Hepatocyte (in vitro differentiated cells): Measurements from ENCODE around the gene CTBP1.

Source experiments
- EZH2phosphoT487 ChIP-seq: fragments of 200-600 bp; sonication (generic); IDR thresholded peaks from one replicate; pipeline ENCODE4 v1.6.1; 2018; ENCODE audit warnings: antibody characterized with exemption, mild to moderate bottlenecking, low read depth, moderate library complexity; ENCODE audit not compliant: unreplicated experiment, severe bottlenecking
- TF ChIP-seq, protein P1 (sequence below): fragments of 200-600 bp; sonication (generic); IDR thresholded peaks from 2 replicates; pipeline ENCODE4 v1.5.1; 2016; ENCODE audit warnings: antibody characterized with exemption, mild to moderate bottlenecking; ENCODE audit not compliant: poor library complexity

DNA sequence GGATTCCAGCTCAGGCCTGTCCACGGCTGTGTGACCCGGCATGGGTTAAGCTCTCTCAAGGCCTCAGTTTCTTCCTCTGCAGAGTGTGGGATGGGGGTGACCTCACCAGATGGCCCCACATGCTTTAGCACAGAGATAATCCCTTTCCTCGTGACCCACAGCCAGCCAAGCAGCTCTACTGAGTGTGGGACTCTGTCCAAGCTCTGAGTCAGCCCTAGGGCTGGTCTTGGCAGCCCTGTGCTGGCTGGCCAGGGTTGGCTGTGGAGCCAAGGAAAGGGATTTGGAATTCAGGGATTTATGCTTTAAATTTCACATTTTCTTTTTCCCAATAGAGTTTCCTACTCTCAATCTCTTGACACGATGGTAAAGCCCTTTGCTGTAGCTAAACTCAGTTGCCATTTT lies 56.8 kb downstream of the CTBP1 start:
- TF ChIP-seq EZH2phosphoT487: no peak
- TF ChIP-seq, protein P1, sequence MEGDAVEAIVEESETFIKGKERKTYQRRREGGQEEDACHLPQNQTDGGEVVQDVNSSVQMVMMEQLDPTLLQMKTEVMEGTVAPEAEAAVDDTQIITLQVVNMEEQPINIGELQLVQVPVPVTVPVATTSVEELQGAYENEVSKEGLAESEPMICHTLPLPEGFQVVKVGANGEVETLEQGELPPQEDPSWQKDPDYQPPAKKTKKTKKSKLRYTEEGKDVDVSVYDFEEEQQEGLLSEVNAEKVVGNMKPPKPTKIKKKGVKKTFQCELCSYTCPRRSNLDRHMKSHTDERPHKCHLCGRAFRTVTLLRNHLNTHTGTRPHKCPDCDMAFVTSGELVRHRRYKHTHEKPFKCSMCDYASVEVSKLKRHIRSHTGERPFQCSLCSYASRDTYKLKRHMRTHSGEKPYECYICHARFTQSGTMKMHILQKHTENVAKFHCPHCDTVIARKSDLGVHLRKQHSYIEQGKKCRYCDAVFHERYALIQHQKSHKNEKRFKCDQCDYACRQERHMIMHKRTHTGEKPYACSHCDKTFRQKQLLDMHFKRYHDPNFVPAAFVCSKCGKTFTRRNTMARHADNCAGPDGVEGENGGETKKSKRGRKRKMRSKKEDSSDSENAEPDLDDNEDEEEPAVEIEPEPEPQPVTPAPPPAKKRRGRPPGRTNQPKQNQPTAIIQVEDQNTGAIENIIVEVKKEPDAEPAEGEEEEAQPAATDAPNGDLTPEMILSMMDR: no peak
